MG63 (cell line): ENCODE measurements around the gene PIK3R3. TPM values are rescaled to one million over a fixed set of nuclear protein-coding genes. Genes with fewer than 3 reads are reported as not detected.
A peak's percentile ranks its signal among the peaks of the same experiment; 100 is the strongest.
"Not testable (repeated sequence)": the region's sequence is repeated elsewhere in the genome, so short reads cannot be mapped to it uniquely, and the experiment has no call there.

ENCODE experiments used
- DNase-seq: peaks from one replicate; pipeline ENCODE4 v3.0.0-alpha.2; 2020
- H3K27me3 ChIP-seq: fragments of 250-450 bp; sonication (Bioruptor Pico); 2 replicates; pipeline ENCODE4 v1.5.1; 2020; ENCODE audit warnings: mild to moderate bottlenecking, moderate library complexity
- H3K36me3 ChIP-seq: fragments of 250-450 bp; sonication (Bioruptor Pico); 2 replicates; pipeline ENCODE4 v1.5.1; 2020; ENCODE audit warnings: mild to moderate bottlenecking, moderate library complexity
- H3K4me3 ChIP-seq: fragments of 250-450 bp; sonication (Bioruptor Pico); 2 replicates; pipeline ENCODE4 v1.5.1; 2020; ENCODE audit warnings: mild to moderate bottlenecking, moderate library complexity
- H3K9me3 ChIP-seq: fragments of 250-450 bp; sonication (Bioruptor Pico); 2 replicates; pipeline ENCODE4 v1.5.1; 2020; ENCODE audit warnings: mild to moderate bottlenecking, moderate library complexity
- total RNA-seq: library from RNA; depleted of rRNA; stranded (reverse); fragments of >200 nt; shearing (Covaris generic); gene quantifications from 2 replicates; pipeline ENCODE4 v1.2.3, GENCODE V29; 2014; ENCODE audit warnings: low replicate concordance

Gene PIK3R3
- total RNA-seq, 1 experiment from 2014 or later: 2.5 TPM

DNA sequence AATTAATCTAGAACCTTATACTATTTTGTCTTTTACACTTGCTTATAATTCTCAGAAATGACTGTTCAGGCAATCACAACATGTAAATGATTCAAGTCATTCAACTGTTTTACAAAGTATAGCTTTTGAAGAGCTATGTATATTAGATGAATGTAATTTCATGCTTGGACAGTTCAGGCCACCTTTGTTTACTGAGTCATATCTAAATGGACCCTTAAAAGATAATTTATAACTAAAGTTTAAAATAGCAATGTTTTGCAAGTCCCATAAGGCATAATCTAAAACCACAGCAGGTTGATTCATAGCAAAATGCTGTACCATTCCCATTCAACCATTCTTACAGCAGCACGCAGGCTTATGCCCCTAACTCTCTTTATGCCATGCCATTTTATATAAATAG is 64.8 kb downstream of the PIK3R3 start:
- H3K36me3 ChIP-seq: no peaks in the 10 kb centered on the region
- no peaks in the 10 kb centered on the region for H3K9me3 ChIP-seq
- DNase-seq: no peak
- no peaks in the 10 kb centered on the region for H3K27me3 ChIP-seq
- no peak overlapping the region for H3K4me3 ChIP-seq

DNA sequence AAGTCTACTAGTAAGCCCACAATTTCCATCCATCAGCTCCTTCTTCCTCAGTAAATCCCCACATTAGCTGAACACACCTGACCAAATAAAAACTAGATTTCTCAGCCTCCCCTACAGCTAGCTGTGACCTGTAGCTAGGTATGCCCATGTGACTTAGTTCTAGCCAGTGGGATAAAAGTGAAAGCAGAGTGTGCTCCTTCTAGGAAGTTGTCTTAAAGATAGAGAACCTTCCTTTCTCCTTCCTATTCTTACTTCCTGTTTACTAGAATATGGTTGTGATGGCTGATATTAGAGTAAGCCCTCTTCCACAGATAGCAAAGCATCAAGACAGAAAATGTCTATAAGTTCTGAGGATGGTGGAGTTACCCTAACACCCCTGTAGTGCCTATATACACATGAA is 67.0 kb downstream of the PIK3R3 start:
- DNase-seq: no peak
- H3K9me3 ChIP-seq: no peaks in the 10 kb centered on the region
- H3K4me3 ChIP-seq: no peak overlapping the region
- H3K27me3 ChIP-seq: no peaks in the 10 kb centered on the region
- no peaks in the 10 kb centered on the region for H3K36me3 ChIP-seq

DNA sequence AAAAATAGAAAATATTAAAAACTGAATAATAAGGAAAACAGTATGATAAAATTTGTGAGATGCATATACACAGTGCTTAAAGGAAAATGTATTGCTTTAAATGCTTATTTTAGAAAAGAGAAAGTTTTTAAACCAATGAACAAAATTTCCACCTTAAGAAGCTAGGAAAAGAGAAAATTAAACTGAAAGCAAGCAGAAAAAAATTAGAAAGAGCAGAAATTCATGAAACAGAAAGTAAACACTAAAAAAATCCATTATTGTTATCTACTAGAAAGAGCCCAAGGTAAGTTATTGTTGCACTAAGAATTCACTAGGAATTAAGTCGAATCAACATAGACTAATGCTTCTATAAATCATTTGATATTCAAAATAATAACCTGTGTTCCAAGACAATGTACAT is 67.7 kb downstream of the PIK3R3 start:
- H3K4me3 ChIP-seq: no peak overlapping the region
- no peaks in the 10 kb centered on the region for H3K36me3 ChIP-seq
- no peak for DNase-seq
- H3K9me3 ChIP-seq: no peaks in the 10 kb centered on the region
- H3K27me3 ChIP-seq: no peaks in the 10 kb centered on the region

DNA sequence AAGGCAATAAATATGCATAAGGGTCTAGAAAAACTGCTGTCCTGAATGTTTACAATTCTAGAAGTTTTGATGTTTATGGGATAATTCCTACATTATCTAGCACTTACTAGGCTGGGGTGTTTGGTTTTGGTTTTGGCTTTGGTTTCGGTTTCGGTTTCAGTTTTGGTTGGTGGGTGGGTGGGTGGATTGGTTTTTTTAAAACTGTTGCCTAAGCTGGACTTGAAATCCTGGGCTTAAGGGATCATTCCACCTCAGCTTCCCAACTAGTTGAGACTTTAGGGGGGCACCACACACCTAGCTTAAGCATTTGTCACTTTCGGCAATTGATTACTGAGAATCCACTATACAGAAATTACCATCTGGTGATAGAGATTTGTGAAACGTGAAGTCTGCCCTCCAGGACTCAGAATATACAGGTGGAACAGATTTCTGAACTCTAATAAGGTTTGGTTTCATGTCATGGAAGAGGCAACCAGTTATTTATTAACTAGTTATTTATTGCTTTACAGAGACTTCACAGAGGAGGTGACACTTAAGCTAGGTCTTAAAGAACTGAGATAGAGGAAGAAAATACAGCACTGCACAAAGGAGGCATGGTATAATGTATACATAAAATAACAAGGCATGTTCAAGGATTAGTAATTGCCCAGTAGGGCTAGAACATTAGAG is 69.6 kb downstream of the PIK3R3 start:
- Histone ChIP-seq H3K36me3 (no peaks in the 10 kb centered on the region), H3K27me3 (no peaks in the 10 kb centered on the region), H3K4me3 (peak overlapping the region; percentile 20), H3K9me3 (no peaks in the 10 kb centered on the region)
- DNase-seq: peak; percentile 10

DNA sequence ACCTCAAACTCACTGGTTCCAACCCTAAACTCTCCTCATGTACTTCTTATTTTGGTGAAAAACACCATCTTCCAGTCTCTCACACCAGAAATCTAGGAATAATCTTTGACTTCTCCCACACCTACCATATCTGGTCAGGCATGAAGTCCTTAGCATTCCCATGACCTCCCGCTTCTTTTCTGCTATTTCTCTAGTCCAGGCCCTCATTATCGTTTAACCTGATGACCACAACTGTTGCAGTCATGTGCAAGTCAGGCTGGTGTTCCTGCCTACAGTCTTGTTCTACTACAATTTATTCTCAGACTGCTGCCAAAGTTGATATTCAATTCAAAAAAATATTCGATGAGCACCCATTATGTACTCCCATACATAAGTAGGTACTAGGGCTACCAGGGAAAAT is 71.3 kb downstream of the PIK3R3 start:
- DNase-seq: no peak
- H3K27me3 ChIP-seq: no peaks in the 10 kb centered on the region
- H3K4me3 ChIP-seq: no peak overlapping the region
- no peaks in the 10 kb centered on the region for H3K9me3 ChIP-seq
- no peaks in the 10 kb centered on the region for H3K36me3 ChIP-seq

DNA sequence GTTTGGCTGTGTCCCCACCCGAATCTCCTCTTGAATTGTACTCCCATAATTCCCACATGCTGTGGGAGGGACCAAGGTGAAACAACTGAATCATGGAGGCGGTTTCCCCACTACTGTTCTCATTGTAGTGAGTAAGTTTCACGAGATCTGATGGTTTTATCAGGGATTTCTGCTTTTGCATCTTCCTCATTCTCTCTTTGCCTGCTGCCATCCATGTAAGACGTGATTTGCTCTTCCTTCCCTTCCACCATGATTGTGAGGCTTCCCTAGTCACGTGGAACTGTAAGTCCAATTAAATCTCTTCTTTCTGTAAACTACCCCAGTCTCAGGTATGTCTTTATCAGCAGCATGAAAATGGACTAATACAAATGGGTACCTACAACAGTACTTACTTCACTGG is 73.5 kb downstream of the PIK3R3 start:
- no peak for DNase-seq
- H3K36me3 ChIP-seq: no peaks in the 10 kb centered on the region
- no peaks in the 10 kb centered on the region for H3K9me3 ChIP-seq
- H3K27me3 ChIP-seq: no peaks in the 10 kb centered on the region
- H3K4me3 ChIP-seq: no peak overlapping the region

DNA sequence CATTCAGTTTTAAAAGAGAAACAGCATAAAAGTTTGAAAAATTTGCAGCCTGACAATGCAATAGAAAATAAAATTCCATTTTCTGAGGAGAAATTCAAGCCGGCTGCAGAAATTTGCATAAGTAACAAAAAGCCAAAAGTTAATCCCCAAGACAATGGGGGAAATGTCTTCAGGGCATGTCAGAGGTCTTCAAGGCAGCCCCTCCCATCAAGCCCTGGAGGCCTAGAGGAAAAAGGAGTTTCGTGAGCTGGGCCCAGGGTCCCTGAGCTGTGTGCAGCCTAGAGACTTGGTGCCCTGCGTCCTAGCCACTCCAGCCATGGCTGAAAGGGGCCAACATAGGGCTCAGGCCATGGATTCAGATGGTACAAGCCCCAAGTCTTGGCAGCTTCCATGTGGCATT is 74.6 kb downstream of the PIK3R3 start:
- Histone ChIP-seq H3K36me3 (no peaks in the 10 kb centered on the region), H3K27me3 (no peaks in the 10 kb centered on the region), H3K9me3 (no peaks in the 10 kb centered on the region), H3K4me3 (no peak overlapping the region)
- no peak for DNase-seq

DNA sequence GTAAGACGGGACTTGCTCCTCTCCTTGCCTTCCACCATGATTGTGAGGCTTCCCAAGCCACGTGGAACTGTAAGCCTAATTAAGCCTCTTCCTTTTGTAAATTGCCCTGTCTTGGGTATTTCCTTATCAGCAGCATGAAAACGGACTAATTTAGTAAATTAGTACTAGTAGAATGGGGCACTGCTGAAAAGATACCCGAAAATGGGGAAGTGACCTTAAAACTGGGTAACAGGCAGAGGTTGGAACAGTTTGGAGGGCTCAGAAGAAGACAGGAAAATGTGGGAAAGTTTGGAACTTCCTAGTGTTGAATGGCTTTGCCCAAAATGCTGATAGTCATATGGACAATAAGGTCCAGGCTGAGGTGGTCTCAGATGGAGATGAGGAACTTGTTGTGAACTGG is 75.2 kb downstream of the PIK3R3 start:
- H3K4me3 ChIP-seq, DNase-seq, H3K27me3 ChIP-seq, H3K36me3 ChIP-seq, H3K9me3 ChIP-seq: not testable (repeated sequence)

DNA sequence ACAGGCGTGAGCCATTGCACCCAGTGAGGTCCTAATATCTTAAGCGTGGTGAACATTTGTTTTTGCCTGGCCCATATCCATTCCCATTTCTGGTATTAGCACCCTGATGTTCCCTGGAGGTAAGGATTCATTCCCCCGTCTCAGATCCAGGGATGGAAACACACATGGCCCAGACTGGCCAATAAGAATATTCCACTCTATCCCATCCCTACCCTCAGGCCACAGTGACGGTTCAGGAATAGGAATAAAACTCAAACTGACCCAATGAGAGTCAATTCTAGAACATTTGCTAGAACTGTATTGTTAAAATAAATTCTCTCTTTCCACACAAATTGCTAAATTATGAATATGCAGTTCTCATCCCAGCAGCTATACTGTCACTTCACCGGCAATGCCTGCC is 76.1 kb downstream of the PIK3R3 start:
- DNase-seq: no peak
- H3K4me3 ChIP-seq: no peak overlapping the region
- H3K36me3 ChIP-seq: no peaks in the 10 kb centered on the region
- H3K9me3 ChIP-seq: no peaks in the 10 kb centered on the region
- no peaks in the 10 kb centered on the region for H3K27me3 ChIP-seq

DNA sequence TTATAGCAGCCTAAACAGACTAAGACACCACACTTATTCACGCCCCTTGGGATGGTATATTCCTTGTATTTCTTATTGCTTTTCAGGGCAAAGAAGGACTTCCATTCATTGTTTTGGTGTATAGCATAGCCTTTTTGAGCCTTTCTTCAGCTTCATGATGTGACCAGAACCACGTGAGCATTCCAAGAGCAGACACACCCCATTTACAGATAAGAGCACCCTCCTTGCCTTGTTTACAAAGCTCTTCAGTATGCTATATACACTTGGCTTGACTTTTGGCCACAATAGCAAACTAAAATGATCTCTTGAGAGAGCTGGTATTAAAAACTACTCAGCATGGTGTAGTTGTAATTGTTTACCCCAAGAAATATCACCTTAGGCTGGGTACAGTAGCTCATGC is 78.7 kb downstream of the PIK3R3 start:
- H3K27me3 ChIP-seq: no peaks in the 10 kb centered on the region
- no peaks in the 10 kb centered on the region for H3K9me3 ChIP-seq
- DNase-seq: no peak
- H3K4me3 ChIP-seq: no peak overlapping the region
- H3K36me3 ChIP-seq: no peaks in the 10 kb centered on the region

DNA sequence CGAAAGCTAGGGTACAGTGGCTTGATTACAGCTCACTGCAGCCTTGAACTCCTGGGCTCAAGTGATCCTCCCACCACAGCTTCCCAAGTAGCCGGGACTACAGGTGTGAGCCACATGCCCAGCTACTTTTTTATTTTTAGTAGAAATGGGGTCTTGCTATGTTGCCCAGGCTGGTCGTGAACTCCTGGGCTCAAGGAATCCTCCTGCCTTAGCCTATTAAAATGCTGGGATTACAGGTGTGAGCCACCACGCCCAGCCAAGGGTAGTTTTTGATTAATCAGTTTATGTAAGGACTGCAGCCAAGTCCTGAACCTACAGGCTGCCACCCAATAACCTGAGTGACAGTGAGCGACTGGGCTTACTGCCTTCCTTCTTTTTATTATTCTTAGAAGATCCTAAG is 88.3 kb downstream of the PIK3R3 start:
- DNase-seq: no peak

DNA sequence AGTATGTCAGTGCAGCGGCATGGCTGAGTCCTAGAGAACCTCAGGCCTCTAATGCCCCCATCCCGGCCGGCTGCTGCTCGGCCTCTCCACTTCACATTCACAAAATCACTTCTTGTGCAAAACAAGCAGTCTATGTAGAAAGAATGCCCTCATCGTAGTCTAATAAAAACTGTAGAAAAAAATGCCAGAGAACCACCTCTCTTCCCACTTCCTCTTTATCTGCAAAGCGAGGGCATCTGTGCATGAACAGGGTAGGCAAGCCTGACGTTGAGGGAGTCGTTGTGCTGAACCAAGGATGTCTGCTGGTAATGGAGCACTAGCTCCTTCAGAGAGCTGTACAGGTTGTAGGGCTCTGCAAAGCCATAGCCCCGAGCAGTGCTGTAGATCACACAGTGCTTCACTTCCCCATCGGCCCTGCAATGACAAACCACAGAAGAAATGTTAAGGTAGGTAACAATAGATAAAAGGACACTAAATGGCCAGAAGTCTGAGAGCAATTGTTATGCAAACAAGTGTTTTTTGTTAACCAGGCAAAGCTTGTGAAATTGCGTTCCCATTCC is 88.9 kb downstream of the PIK3R3 start:
- Histone ChIP-seq H3K36me3 (no peaks in the 10 kb centered on the region), H3K4me3 (no peak overlapping the region), H3K27me3 (no peaks in the 10 kb centered on the region), H3K9me3 (no peaks in the 10 kb centered on the region)
- DNase-seq: no peak

More for the DNA sequence above, 88.3 kb downstream of the PIK3R3 start:
- no peaks in the 10 kb centered on the region for H3K27me3 ChIP-seq
- H3K9me3 ChIP-seq: no peaks in the 10 kb centered on the region
- no peak overlapping the region for H3K4me3 ChIP-seq
- no peaks in the 10 kb centered on the region for H3K36me3 ChIP-seq

DNA sequence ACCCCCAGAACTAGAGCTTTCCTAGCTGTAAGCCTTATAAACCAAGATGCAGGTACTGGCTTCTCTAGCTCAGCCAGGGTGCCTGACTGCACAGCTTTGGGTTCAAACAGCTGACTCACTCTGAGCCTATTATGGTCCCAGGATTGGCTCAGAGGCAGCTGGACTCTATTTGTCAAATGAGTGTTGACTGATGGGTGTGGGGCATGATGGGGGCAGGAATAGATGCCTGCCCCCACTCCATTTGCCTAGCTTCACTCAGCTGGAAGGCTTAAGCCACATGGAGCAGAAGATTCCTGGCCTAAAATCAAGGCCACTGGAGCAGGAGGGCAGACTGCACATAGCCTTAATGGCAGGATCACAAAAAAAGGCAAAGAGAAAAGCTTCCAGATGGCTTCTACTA is 90.5 kb downstream of the PIK3R3 start:
- Histone ChIP-seq H3K4me3 (no peak overlapping the region), H3K9me3 (no peaks in the 10 kb centered on the region), H3K36me3 (no peaks in the 10 kb centered on the region), H3K27me3 (no peaks in the 10 kb centered on the region)
- no peak for DNase-seq

DNA sequence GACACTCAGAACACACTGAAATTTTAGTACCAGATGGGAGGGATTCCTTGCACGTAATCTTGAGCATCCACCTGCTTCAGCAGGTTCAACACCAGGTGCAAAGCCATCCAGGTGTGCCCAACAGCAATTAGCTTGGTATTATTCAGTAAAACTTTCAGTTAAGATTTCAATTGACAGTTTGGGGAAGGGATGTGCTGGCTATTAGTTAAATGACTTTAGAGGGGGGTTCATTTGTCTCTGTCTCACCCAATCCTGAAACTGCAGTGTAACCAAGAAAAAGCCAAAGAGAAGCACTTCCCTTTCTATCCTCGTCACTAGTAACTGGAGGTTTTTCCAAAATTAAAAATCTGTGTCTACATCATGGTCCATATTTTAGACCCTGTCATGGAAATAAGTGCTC is 90.9 kb downstream of the PIK3R3 start:
- H3K4me3 ChIP-seq: no peak overlapping the region
- no peaks in the 10 kb centered on the region for H3K9me3 ChIP-seq
- no peaks in the 10 kb centered on the region for H3K36me3 ChIP-seq
- DNase-seq: no peak
- H3K27me3 ChIP-seq: no peaks in the 10 kb centered on the region

DNA sequence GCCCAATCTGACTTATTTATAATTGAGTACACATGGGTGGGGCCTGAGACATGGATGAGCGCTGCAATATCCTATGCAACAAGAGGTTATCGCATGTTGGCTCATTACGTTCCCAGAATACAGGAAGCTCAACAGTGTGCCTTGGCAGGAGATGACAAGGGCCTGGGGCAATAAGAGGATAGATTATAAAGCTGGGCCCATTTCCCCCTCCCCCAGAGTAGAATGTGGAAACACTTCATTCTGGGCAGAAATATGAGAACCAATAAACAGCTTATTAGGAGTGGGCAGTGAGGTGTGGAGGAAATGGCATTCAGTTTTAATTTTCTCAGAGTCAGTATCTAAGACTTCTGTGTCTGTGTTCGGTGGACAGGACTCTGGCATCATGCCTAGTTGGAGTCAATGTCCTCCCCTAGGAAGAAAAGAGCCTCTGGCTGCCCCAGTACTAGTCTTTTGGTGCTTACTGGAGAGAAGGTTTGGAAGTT is 92.8 kb downstream of the PIK3R3 start:
- DNase-seq: no peak
- no peak overlapping the region for H3K4me3 ChIP-seq
- no peaks in the 10 kb centered on the region for H3K27me3 ChIP-seq
- no peaks in the 10 kb centered on the region for H3K36me3 ChIP-seq
- no peaks in the 10 kb centered on the region for H3K9me3 ChIP-seq

DNA sequence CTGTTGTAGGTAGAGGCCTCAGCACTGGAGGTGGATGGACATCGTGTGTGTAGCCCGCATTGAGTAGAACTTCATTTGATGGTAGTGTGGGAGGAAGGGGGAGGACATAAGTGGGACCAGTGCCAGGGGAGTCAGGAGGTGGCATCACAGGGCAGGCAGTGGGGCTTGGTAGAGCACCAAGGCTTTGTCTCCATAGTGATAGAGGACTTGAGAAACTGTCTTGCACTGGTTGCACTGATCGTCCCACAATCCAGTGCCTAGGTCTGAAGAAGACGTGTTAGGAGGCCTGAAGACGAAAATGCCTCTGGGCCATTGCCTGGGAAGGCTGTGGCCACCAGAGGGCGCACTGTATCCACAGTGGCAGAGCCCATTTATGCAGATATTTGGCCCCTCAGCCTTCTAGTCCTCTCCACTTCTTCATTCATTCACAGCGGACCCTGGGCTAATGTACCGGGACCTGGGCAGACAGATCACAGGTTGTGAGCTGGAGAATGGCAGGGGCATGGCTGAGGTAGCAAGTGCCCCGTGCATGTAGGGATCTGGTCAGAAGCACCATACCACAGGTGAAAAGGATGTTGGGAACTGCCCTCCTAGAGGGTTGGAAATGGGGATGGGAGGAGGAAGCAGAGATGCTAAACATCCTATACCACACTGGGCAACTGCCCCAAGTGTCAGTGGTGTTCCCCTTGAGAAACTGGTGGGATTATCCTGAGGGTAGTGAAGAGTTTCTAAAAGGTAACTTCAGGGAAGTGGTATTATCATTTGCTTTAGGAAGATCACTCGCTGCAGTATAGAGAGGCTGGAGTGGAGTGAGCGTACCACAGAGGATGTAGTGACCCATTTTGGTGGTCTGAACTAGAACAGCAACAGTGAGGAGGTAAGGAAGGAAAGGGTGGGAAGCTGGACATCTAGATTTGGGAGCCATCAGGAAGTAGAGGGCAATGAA is 95.3 kb downstream of the PIK3R3 start:
- H3K9me3 ChIP-seq: no peaks in the 10 kb centered on the region
- H3K4me3 ChIP-seq: no peak overlapping the region
- DNase-seq: peak; percentile 59
- H3K36me3 ChIP-seq: no peaks in the 10 kb centered on the region
- no peaks in the 10 kb centered on the region for H3K27me3 ChIP-seq
